Aorta (tissue), 5 donors: Measurements from ENCODE around the gene ARHGAP44. TPM values are rescaled to one million over a fixed set of nuclear protein-coding genes. Genes with fewer than 3 reads are reported as not detected.

ENCODE experiments used
- ATAC-seq: fragments of 200-7000 bp; cut with Tn5 transposase; one replicate; pipeline ENCODE4 v1.9.1; 2022; ENCODE audit warnings: moderate library complexity; ENCODE audit not compliant: low FRiP score
- DNase-seq, 2 donors: peaks; one replicate each; pipeline ENCODE4 v3.0.0-alpha.2; 2020
- H3K27ac ChIP-seq, 2 donors: one replicate each; pipeline ENCODE4 v1.5.1; 2013; ENCODE audit warnings: low read length in 2 of 2, mild to moderate bottlenecking in 2 of 2, moderate library complexity in 2 of 2, control low read depth in 1 of 2, inconsistent platforms in 1 of 2, low read depth in 1 of 2
- H3K27me3 ChIP-seq, 2 donors: one replicate each; pipeline ENCODE4 v1.6.1; 2013; ENCODE audit warnings: control low read depth in 1 of 2, low read length in 1 of 2, mild to moderate bottlenecking in 1 of 2, moderate library complexity in 1 of 2; ENCODE audit not compliant: insufficient read depth in 2 of 2, control insufficient read depth in 1 of 2
- H3K36me3 ChIP-seq, 2 donors: one replicate each; pipeline ENCODE4 v1.6.1; 2013; ENCODE audit warnings: control low read depth in 1 of 2, low read length in 1 of 2, mild to moderate bottlenecking in 1 of 2; ENCODE audit not compliant: insufficient read depth in 2 of 2, control insufficient read depth in 1 of 2
- H3K4me1 ChIP-seq, 2 donors: one replicate each; pipeline ENCODE4 v1.6.1; 2013; ENCODE audit warnings: low read length in 2 of 2, control low read depth in 1 of 2, mild to moderate bottlenecking in 1 of 2, moderate library complexity in 1 of 2; ENCODE audit not compliant: insufficient read depth in 2 of 2, control insufficient read depth in 1 of 2
- H3K4me3 ChIP-seq, 2 donors: one replicate each; pipeline ENCODE4 v1.5.1; 2013; ENCODE audit warnings: low read length in 2 of 2, control low read depth in 1 of 2, mild to moderate bottlenecking in 1 of 2
- H3K9me3 ChIP-seq: one replicate; pipeline ENCODE4 v1.6.1; 2013; ENCODE audit warnings: mild to moderate bottlenecking, low read length; ENCODE audit not compliant: control insufficient read depth
- WGBS, 2 donors: extraction: QIAGEN DNeasy Blood & Tissue Kit; methylation state at CpG; one replicate each; pipeline ENCODE4 v1.1.7; 2013; 5-methylcytosine and 5-hydroxymethylcytosine counted together
- intact Hi-C, 2 donors: fragments of 100-400 bp; cut with DNase I; formaldehyde crosslinking; loops; one replicate each; pipeline versions ENCODE4 v1.14.2 to v1.15.0; 2022
- polyA plus RNA-seq, 2 donors: library from polyadenylated mRNA; stranded (reverse); fragments of 200-250 nt; gene quantifications; one replicate each; pipeline ENCODE4 v1.2.3, GENCODE V29; 2013
- total RNA-seq, 2 donors: library from RNA; stranded (reverse); fragmentation: NEBNext Ultra II Directional; extraction: Animal tissue kit (Norgen Biotek cat#: 25700); gene quantifications; one replicate each; pipeline ENCODE4 v1.2.1, GENCODE V29; 2021
- donor health status: healthy with polysubstance abuse.
- donor health status: Bipolar disorder and iron deficiency.
- donor health status: DM: no; HTN: no; CAD: no.
- donor health status: DM: no; HTN: no; CAD: no.
- donor health status: DM: yes; HTN: yes; CAD: no.

The ARHGAP44 gene
- total and polyA plus RNA-seq, 4 donors: 4.3 to 16.8 (median 10.0) TPM

GRCh38 chr17:12830777-12831247 is 41.5 kb downstream of the ARHGAP44 start:
- H3K4me1 ChIP-seq: no peaks in the 10 kb centered on the region
- H3K27me3 ChIP-seq: no peaks in the 10 kb centered on the region
- peaks cover 3% of the 10 kb centered on the region for H3K9me3 ChIP-seq
- H3K4me3 ChIP-seq: no peak overlapping the region
- 47 to 51% methylated on average over 3 of the region's 3 CpGs for WGBS, 2 donors
- no peak for ATAC-seq
- no peaks in the 10 kb centered on the region for H3K36me3 ChIP-seq
- DNase-seq: no peak
- intact Hi-C loops: no loop called here
- H3K27ac ChIP-seq: no peak overlapping the region

DNA sequence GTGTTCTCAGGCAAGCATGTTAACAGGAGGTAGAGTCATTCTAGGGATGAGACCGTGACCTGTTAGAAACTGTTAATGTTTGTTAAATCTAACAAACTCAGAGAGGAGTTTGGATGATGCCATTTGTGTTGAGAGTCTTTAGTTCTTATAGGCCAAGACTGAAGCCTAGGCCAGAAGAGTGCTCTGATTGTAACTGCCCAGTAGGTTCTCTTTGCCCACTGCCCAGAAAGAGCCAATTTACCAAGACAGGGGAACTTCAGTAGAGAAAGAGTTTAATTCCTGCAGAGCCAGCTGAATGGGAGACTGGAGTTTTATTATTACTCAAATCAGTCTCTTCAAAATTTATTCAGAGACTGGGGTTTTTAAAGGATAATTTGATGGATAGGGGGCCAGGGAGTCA is 42.5 kb downstream of the ARHGAP44 start:
- DNase-seq: no peak
- Histone ChIP-seq H3K9me3 (peaks cover 3% of the 10 kb centered on the region), H3K4me3 (no peak overlapping the region), H3K27me3 (no peaks in the 10 kb centered on the region), H3K27ac (no peak overlapping the region), H3K4me1 (no peaks in the 10 kb centered on the region), H3K36me3 (no peaks in the 10 kb centered on the region)
- no peak for ATAC-seq
- WGBS, 2 donors: 99 to 100% methylated on average over 1 of the region's 1 CpG
- intact Hi-C loops: no loop called here

DNA sequence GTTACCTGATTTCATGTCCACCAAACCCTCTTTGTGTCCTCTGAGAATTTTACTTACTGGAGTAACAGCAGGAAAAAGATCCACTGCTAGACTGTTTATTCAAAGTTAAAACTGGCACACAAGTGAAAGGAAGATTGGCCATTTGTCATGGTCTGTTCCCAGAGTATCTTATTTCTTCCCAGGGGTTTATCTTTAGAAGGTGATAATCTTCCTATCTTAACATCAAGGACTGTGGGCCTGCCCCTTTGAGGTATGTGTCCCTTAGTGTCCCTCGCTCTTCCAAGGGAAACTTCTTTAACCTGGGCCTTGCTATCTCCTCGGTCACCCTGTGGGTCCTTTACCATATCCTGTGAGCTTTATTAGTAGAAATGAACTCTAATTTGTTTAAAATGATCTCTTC is 49.7 kb downstream of the ARHGAP44 start:
- Histone ChIP-seq H3K4me1 (no peaks in the 10 kb centered on the region), H3K36me3 (no peaks in the 10 kb centered on the region), H3K4me3 (no peak overlapping the region), H3K27ac (no peak overlapping the region), H3K9me3 (peaks cover 2% of the 10 kb centered on the region), H3K27me3 (no peaks in the 10 kb centered on the region)
- DNase-seq (no peak), ATAC-seq (no peak)
- WGBS, 2 donors: 88 to 92% methylated on average over 2 of the region's 2 CpGs
- intact Hi-C loops: no loop called here

DNA sequence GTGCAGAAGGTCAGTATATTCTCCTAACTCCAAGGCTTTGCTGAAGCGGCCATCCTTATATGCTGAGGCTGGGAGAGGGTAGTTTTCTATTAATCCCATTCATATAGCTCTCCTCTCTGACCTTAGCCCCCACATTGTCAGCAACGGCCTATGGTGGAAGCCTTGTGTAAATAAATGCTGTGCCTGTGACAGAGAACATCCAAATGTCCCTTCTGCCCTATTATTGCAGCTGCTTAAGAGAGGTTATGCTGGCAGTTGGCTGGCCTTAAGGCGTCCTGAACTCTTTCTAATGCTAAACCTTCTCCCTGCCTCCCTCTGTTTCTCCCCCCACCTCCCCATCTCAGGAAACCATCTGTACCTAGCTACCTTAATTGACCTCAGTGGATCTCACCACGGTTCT is 53.6 kb downstream of the ARHGAP44 start:
- ATAC-seq (no peak), DNase-seq (no peak)
- Histone ChIP-seq H3K9me3 (peaks cover 2% of the 10 kb centered on the region), H3K27me3 (no peaks in the 10 kb centered on the region), H3K36me3 (no peaks in the 10 kb centered on the region), H3K4me3 (no peak overlapping the region), H3K27ac (no peak overlapping the region), H3K4me1 (no peaks in the 10 kb centered on the region)
- intact Hi-C loops: loop anchor here in 1 of 2 donors (5.0 kb wide), 1 partner anchor 51 kb away; no protein-coding TSS in a partner anchor
- 74 to 81% methylated on average over 4 of the region's 4 CpGs for WGBS, 2 donors

- 87 to 89% methylated on average over 9 of the region's 9 CpGs for WGBS, 2 donors
- DNase-seq: no peak
- H3K27me3 ChIP-seq: no peaks in the 10 kb centered on the region
- no peaks in the 10 kb centered on the region for H3K4me1 ChIP-seq
- H3K9me3 ChIP-seq: no peaks in the 10 kb centered on the region
- ATAC-seq: no peak
- H3K36me3 ChIP-seq: no peaks in the 10 kb centered on the region
- H3K27ac ChIP-seq: no peak overlapping the region
- intact Hi-C loops: no loop called here
- H3K4me3 ChIP-seq: no peak overlapping the region
Observed at GRCh38 chr17:12850996-12851395, 61.7 kb downstream of the ARHGAP44 start.

- Histone ChIP-seq H3K4me3 (no peak overlapping the region), H3K27ac (no peak overlapping the region), H3K9me3 (no peaks in the 10 kb centered on the region), H3K36me3 (no peaks in the 10 kb centered on the region), H3K4me1 (no peaks in the 10 kb centered on the region), H3K27me3 (no peaks in the 10 kb centered on the region)
- WGBS, 2 donors: 75 to 85% methylated on average over 4 of the region's 4 CpGs
- intact Hi-C loops: no loop called here
- ATAC-seq: no peak
- no peak for DNase-seq
Observed at GRCh38 chr17:12851901-12852435, 62.7 kb downstream of the ARHGAP44 start.

- no peak for ATAC-seq
- no peak overlapping the region for H3K27ac ChIP-seq
- peaks cover 2% of the 10 kb centered on the region for H3K9me3 ChIP-seq
- no peak for DNase-seq
- intact Hi-C loops: no loop called here
- H3K36me3 ChIP-seq: no peaks in the 10 kb centered on the region
- 84 to 88% methylated on average over 2 of the region's 2 CpGs for WGBS, 2 donors
- H3K4me3 ChIP-seq: no peak overlapping the region
- H3K27me3 ChIP-seq: no peaks in the 10 kb centered on the region
- no peaks in the 10 kb centered on the region for H3K4me1 ChIP-seq
Observed at GRCh38 chr17:12853921-12854320, 64.6 kb downstream of the ARHGAP44 start.

DNA sequence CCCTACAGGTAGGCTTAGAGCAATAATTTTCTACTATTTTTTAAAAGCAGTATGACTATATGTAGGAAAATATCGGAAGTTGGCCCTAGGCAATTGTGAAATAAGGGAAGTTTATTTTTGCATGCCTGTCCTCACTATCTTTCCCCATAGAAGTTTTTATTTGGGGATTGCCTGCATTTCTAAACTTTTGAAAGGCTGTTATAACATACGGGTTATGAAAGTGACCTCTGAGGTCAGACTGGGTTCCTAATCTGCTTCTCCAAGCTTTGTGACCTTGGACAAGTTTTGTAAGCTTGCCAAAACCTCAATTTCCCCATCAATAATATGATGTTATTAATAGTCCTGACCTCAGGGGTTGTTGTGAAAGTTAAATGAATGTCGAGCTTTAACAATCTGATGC is 67.1 kb downstream of the ARHGAP44 start:
- Histone ChIP-seq H3K27me3 (no peaks in the 10 kb centered on the region), H3K9me3 (peaks cover 4% of the 10 kb centered on the region), H3K4me1 (no peaks in the 10 kb centered on the region), H3K36me3 (no peaks in the 10 kb centered on the region), H3K27ac (no peak overlapping the region), H3K4me3 (no peak overlapping the region)
- intact Hi-C loops: no loop called here
- 49 to 64% methylated on average over 3 of the region's 3 CpGs for WGBS, 2 donors
- DNase-seq: no peak
- ATAC-seq: no peak

- DNase-seq (no peak), ATAC-seq (no peak)
- H3K4me3 ChIP-seq: no peak overlapping the region
- H3K27me3 ChIP-seq: no peaks in the 10 kb centered on the region
- intact Hi-C loops: no loop called here
- no peak overlapping the region for H3K27ac ChIP-seq
- H3K36me3 ChIP-seq: no peaks in the 10 kb centered on the region
- 92 to 98% methylated on average over 2 of the region's 2 CpGs for WGBS, 2 donors
- peaks cover 4% of the 10 kb centered on the region for H3K9me3 ChIP-seq
- no peaks in the 10 kb centered on the region for H3K4me1 ChIP-seq
Observed at GRCh38 chr17:12857592-12857991, 68.3 kb downstream of the ARHGAP44 start.
